ENCODE data around the gene VMP1. TPM values are rescaled to one million over a fixed set of nuclear protein-coding genes. Genes with fewer than 3 reads are reported as not detected.

The VMP1 gene
- total and polyA plus RNA-seq, 2 of the 4 experiments (the other 2 are of a cell fraction): 89.8 to 197 TPM

GRCh38 chr17:59842901-59843652 lies 135.6 kb downstream of the VMP1 start:
- H3K27ac ChIP-seq (ENCODE audit: insufficient read depth, low read length): peak overlapping the region; percentile 11
- peaks cover 14% of the 10 kb centered on the region for H3K4me1 ChIP-seq (ENCODE audit: control insufficient read depth, insufficient read depth, low read length)
- peaks cover 50% of the 10 kb centered on the region; the same call in 1 of the 2 replicates for H4K20me1 ChIP-seq (ENCODE audit: insufficient read depth, low read length)
- no CpG with 5 or more reads among the region's 13 CpGs for WGBS, 2 experiments (ENCODE audit: extremely low coverage in 2 of 2, insufficient read length in 1 of 2)
- H2BK20ac ChIP-seq (ENCODE audit: low read depth, low read length): no peak overlapping the region
- H4K5ac ChIP-seq (ENCODE audit: low read depth, low read length): no peak overlapping the region
- H3K9me1 ChIP-seq (ENCODE audit: insufficient read depth, low read length): peaks cover 11% of the 10 kb centered on the region
- H3K27me3 ChIP-seq (ENCODE audit: control insufficient read depth, insufficient read depth, low read length): no peaks in the 10 kb centered on the region
- peaks cover 33% of the 10 kb centered on the region for H3K36me3 ChIP-seq (ENCODE audit: control insufficient read depth, insufficient read depth, low read length)
- ChIA-PET POLR2A (ENCODE audit: unreplicated experiment) (interaction anchor here (0.5 to 2.2 kb wide), 14 partner anchors 11 to 496 kb away, joined by 3 to 28 read pairs (median 4); no protein-coding TSS in a partner anchor), CTCF (no interaction called here)
- H3K4me2 ChIP-seq (ENCODE audit: low read depth, low read length): no peak overlapping the region
- H3K56ac ChIP-seq (ENCODE audit: extremely low read depth, insufficient read depth, low read length): peak overlapping the region; percentile 13; the same call in 1 of the 2 replicates
- no peaks in the 10 kb centered on the region for H3K9me3 ChIP-seq (ENCODE audit: control insufficient read depth, insufficient read depth, low read length)
- intact Hi-C loops (cut with micrococcal nuclease): loop anchor here (1.0 to 5.0 kb wide), 2 partner anchors 90 to 136 kb away; partner anchors contain the start of genes PTRH2 and VMP1
- peak overlapping the region; percentile 9 for H2AFZ ChIP-seq (replicated peaks; ENCODE audit: low read length, poor library complexity)
- peak overlapping the region; percentile 64 for H3K4ac ChIP-seq (ENCODE audit: low read depth, low read length)
- H2BK15ac ChIP-seq (ENCODE audit: low read depth, low read length): no peak overlapping the region
- peak overlapping the region; percentile 35 for H3K14ac ChIP-seq (replicated peaks; ENCODE audit: low read depth, low read length)
- in situ Hi-C loops (cut with MboI; ENCODE audit: low sequenced_read_pairs): no loop called here
- H2AK9ac ChIP-seq (replicated peaks; ENCODE audit: low read depth, low read length, poor library complexity): peak overlapping the region; percentile 49
- ATAC-seq (ENCODE audit: low read depth) (peak; percentile 38), DNase-seq (peak; percentile 97)
- peak overlapping the region; percentile 76 for H2BK5ac ChIP-seq (ENCODE audit: low read depth, low read length, poor library complexity, severe bottlenecking)
- peaks cover 0 to 6% of the 10 kb centered on the region in 2 experiments; a peak in 1 of 4 replicates for H3K79me1 ChIP-seq (ENCODE audit: low read depth in 1 of 2, low read length in 2 of 2)
- no peak overlapping the region for H2AK5ac ChIP-seq (ENCODE audit: low read depth, low read length)
- no TSS peak for BruUV-seq (replicated peaks)
- H4K91ac ChIP-seq (ENCODE audit: insufficient read depth, low read depth, low read length): no peak overlapping the region
- H2BK120ac ChIP-seq (ENCODE audit: low read depth, low read length): 0 out of 2 replicates have a peak overlapping the region, but pooled peaks have one; percentile 1
- no peak overlapping the region for H3K4me3 ChIP-seq (ENCODE audit: insufficient read depth, low read depth, low read length)
- H3K18ac ChIP-seq (ENCODE audit: low read depth, low read length): no peak overlapping the region
- peak overlapping the region in 1 of 2 experiments; percentile 11; a peak in 1 of 4 replicates for H4K8ac ChIP-seq (ENCODE audit: low read depth in 2 of 2, low read length in 2 of 2)
- H3K9ac ChIP-seq (ENCODE audit: low read depth, low read length): 0 out of 2 replicates have a peak overlapping the region, but pooled peaks have one; percentile 29
- peak overlapping the region; percentile 46 for H3K23ac ChIP-seq (ENCODE audit: low read depth, low read length)
- dilution Hi-C loops (cut with HindIII; ENCODE audit: low sequenced_read_pairs, unreplicated experiment): no loop called here
- TF ChIP-seq NFE2L2 (IDR thresholded peaks at IDR 0.05; ENCODE audit: low read depth, low read length): peak; percentile 54; the same call in 1 of the 2 replicates
- peak; percentile 11; the same call in 1 of the 2 replicates for TF ChIP-seq SMC3 (IDR thresholded peaks at IDR 0.05; ENCODE audit: low read depth, low read length)
- TF ChIP-seq BHLHE40 (IDR thresholded peaks at IDR 0.05; ENCODE audit: low read depth, low read length): no peak; the same call in 1 of the 2 replicates
- no peak for TF ChIP-seq USF2 (IDR thresholded peaks at IDR 0.05; ENCODE audit: low read depth, low read length)
- TF ChIP-seq MAZ (IDR thresholded peaks at IDR 0.05; ENCODE audit: borderline replicate concordance, low read depth, low read length): peak; percentile 58; the same call in 1 of the 2 replicates
- TF ChIP-seq FOS (IDR thresholded peaks at IDR 0.05; ENCODE audit: low read depth, low read length): peak; percentile 73
- TF ChIP-seq RCOR1 (IDR thresholded peaks at IDR 0.05; ENCODE audit: insufficient replicate concordance, low read length): no peak
- no peak for TF ChIP-seq ELK1 (IDR thresholded peaks at IDR 0.05; ENCODE audit: borderline replicate concordance, low read depth, low read length)
- TF ChIP-seq MAFK (IDR thresholded peaks at IDR 0.05; ENCODE audit: low read depth, low read length): no peak
- 0 out of 2 replicates have a peak, but pooled peaks have one; percentile 20 for TF ChIP-seq MXI1 (IDR thresholded peaks at IDR 0.05; ENCODE audit: borderline replicate concordance, low read depth, low read length)
- peak; percentile 4; the same call in 1 of the 2 replicates for TF ChIP-seq RAD21 (IDR thresholded peaks at IDR 0.05; ENCODE audit: low read length)
- no peak for TF ChIP-seq CEBPB (IDR thresholded peaks at IDR 0.05; ENCODE audit: low read depth, low read length)
- TF ChIP-seq POLR2A (IDR thresholded peaks at IDR 0.05; ENCODE audit: low read depth, low read length): peak; percentile 91
- TF ChIP-seq RFX5 (IDR thresholded peaks at IDR 0.05; ENCODE audit: low read depth, low read length): no peak

Data from IMR-90 (cell line).